ENCODE results near the gene EEFSEC.

GRCh38 chr3:128257632-128258031, 104.4 kb downstream of the EEFSEC start:
- TF ChIP-seq CTCF (IDR thresholded peaks at IDR 0.05) (no peak), POLR2A (IDR thresholded peaks at IDR 0.05) (no peak), EP300 (IDR thresholded peaks at IDR 0.05) (no peak)
